Peyer's patch (tissue), 4 donors: ENCODE measurements around the gene PDE4B. TPM values are rescaled to one million over a fixed set of nuclear protein-coding genes. Genes with fewer than 3 reads are reported as not detected.

ENCODE experiments used
- DNase-seq, 3 donors: peaks; one replicate each; pipeline ENCODE4 v3.0.0-alpha.2; 2017 to 2019
- H3K27ac ChIP-seq, 4 donors: fragments of 200-600 bp; sonication (generic); one replicate each; pipeline ENCODE4 v1.5.1; 2016 to 2019
- H3K27me3 ChIP-seq, 2 donors: fragments of 200-600 bp; sonication (generic); one replicate each; pipeline ENCODE4 v1.5.1; 2019
- H3K36me3 ChIP-seq, 3 donors: fragments of 200-600 bp; sonication (generic); one replicate each; pipeline ENCODE4 v1.5.1; 2016 to 2019
- H3K4me1 ChIP-seq, 4 donors: fragments of 200-600 bp; sonication (generic); one replicate each; pipeline ENCODE4 v1.5.1; 2016 to 2019
- H3K4me3 ChIP-seq, 4 donors: fragments of 200-600 bp; sonication (generic); 1 replicate in 3 of 4; 2 replicates in 1 of 4; pipeline ENCODE4 v1.5.1; 2016 to 2019; ENCODE audit warnings: mild to moderate bottlenecking in 1 of 4
- H3K9me3 ChIP-seq, 4 donors: fragments of 200-600 bp; sonication (generic); one replicate each; pipeline ENCODE4 v1.5.1; 2016 to 2019; ENCODE audit warnings: mild to moderate bottlenecking in 1 of 4
- CTCF ChIP-seq, 6 experiments: fragments of 450-650 bp in 4 of 6; fragments of 200-600 bp in 2 of 6; sonication (generic) in 1 of 6; IDR thresholded peaks; one replicate each; pipeline ENCODE4 v1.5.1; 2017 to 2019; ENCODE audit warnings: antibody characterized with exemption in 6 of 6, mild to moderate bottlenecking in 3 of 6, moderate library complexity in 1 of 6
- POLR2A ChIP-seq, 2 donors: fragments of 450-650 bp; IDR thresholded peaks; one replicate each; pipeline ENCODE4 v1.5.1; 2017; ENCODE audit warnings: antibody characterized with exemption in 2 of 2, mild to moderate bottlenecking in 2 of 2, moderate library complexity in 2 of 2
- total RNA-seq, 4 donors: library from RNA; depleted of rRNA; stranded (reverse); fragments of >200 nt; gene quantifications; one replicate each; pipeline ENCODE4 v1.1.0, GENCODE V29; 2016

PDE4B gene
- total RNA-seq, 4 donors from 2014 or later = 2.1 to 96.6 (median 9.6) TPM

- no peak for TF ChIP-seq CTCF (IDR thresholded peaks at IDR 0.05)
- TF ChIP-seq POLR2A (IDR thresholded peaks at IDR 0.05) = no peak
- Histone ChIP-seq H3K4me1 (peaks cover 0 to under 1% (median 0%) of the 10 kb centered on the region in 4 donors), H3K27me3 (no peaks in the 10 kb centered on the region), H3K4me3 (no peak overlapping the region), H3K27ac (no peak overlapping the region), H3K36me3 (no peaks in the 10 kb centered on the region), H3K9me3 (no peaks in the 10 kb centered on the region)
- no peak for DNase-seq
These were observed 495.4 kb downstream of the PDE4B start for GRCh38 chr1:66288048-66288447.

GRCh38 chr1:66290761-66291530 is 498.3 kb downstream of the PDE4B start:
- TF ChIP-seq POLR2A (IDR thresholded peaks at IDR 0.05) (no peak), CTCF (IDR thresholded peaks at IDR 0.05) (no peak)
- H3K27ac ChIP-seq = no peak overlapping the region
- H3K36me3 ChIP-seq = no peaks in the 10 kb centered on the region
- H3K4me3 ChIP-seq = no peak overlapping the region
- H3K9me3 ChIP-seq = no peaks in the 10 kb centered on the region
- H3K4me1 ChIP-seq = no peaks in the 10 kb centered on the region
- no peaks in the 10 kb centered on the region for H3K27me3 ChIP-seq
- DNase-seq = no peak

- no peaks in the 10 kb centered on the region for H3K36me3 ChIP-seq
- no peak overlapping the region for H3K4me3 ChIP-seq
- TF ChIP-seq CTCF (IDR thresholded peaks at IDR 0.05) = no peak
- DNase-seq = no peak
- no peaks in the 10 kb centered on the region for H3K27me3 ChIP-seq
- no peaks in the 10 kb centered on the region for H3K4me1 ChIP-seq
- no peaks in the 10 kb centered on the region for H3K9me3 ChIP-seq
- H3K27ac ChIP-seq = no peak overlapping the region
These were observed 498.8 kb downstream of the PDE4B start for GRCh38 chr1:66291531-66291864.

GRCh38 chr1:66292305-66292704 is 499.6 kb downstream of the PDE4B start:
- no peaks in the 10 kb centered on the region for H3K36me3 ChIP-seq
- no peak overlapping the region for H3K27ac ChIP-seq
- TF ChIP-seq CTCF (IDR thresholded peaks at IDR 0.05) (no peak), POLR2A (IDR thresholded peaks at IDR 0.05) (no peak)
- no peak for DNase-seq
- H3K4me1 ChIP-seq = no peaks in the 10 kb centered on the region
- no peaks in the 10 kb centered on the region for H3K27me3 ChIP-seq
- no peaks in the 10 kb centered on the region for H3K9me3 ChIP-seq
- H3K4me3 ChIP-seq = no peak overlapping the region

- Histone ChIP-seq H3K4me3 (no peak overlapping the region), H3K9me3 (no peaks in the 10 kb centered on the region), H3K27ac (no peak overlapping the region), H3K36me3 (no peaks in the 10 kb centered on the region), H3K4me1 (no peaks in the 10 kb centered on the region), H3K27me3 (no peaks in the 10 kb centered on the region)
- TF ChIP-seq CTCF (IDR thresholded peaks at IDR 0.05) = no peak
- TF ChIP-seq POLR2A (IDR thresholded peaks at IDR 0.05) = no peak
- no peak for DNase-seq
These were observed 500.2 kb downstream of the PDE4B start for GRCh38 chr1:66292944-66293343.
